H9 (cell line): ENCODE results near the gene KAT7. TPM values are rescaled to one million over a fixed set of nuclear protein-coding genes. Genes with fewer than 3 reads are reported as not detected.

Experiments used
- DNase-seq: peaks from one replicate; pipeline ENCODE4 v3.0.0-alpha.2; 2017
- H2AFZ ChIP-seq: one replicate; pipeline ENCODE4 v1.6.1; 2013; ENCODE audit warnings: mild to moderate bottlenecking, low read length, control low read depth, moderate library complexity
- H2AK5ac ChIP-seq: 2 replicates; pipeline ENCODE4 v1.6.1; 2013; ENCODE audit warnings: low read length, control low read depth, mixed read lengths; ENCODE audit not compliant: insufficient read length
- H2BK120ac ChIP-seq: one replicate; pipeline ENCODE4 v1.6.1; 2013; ENCODE audit warnings: low read depth, mild to moderate bottlenecking, low read length, control low read depth, inconsistent platforms; ENCODE audit not compliant: poor library complexity, severe bottlenecking
- H2BK12ac ChIP-seq: 2 replicates; pipeline ENCODE4 v1.6.1; 2013; ENCODE audit warnings: low read length, control low read depth, mixed read lengths, low read depth; ENCODE audit not compliant: insufficient read length
- H2BK15ac ChIP-seq: 2 replicates; pipeline ENCODE4 v1.6.1; 2013; ENCODE audit warnings: low read depth, low read length, control low read depth
- H2BK20ac ChIP-seq: one replicate; pipeline ENCODE4 v1.6.1; 2013; ENCODE audit warnings: low read depth, mild to moderate bottlenecking, low read length, control low read depth, inconsistent platforms; ENCODE audit not compliant: poor library complexity, severe bottlenecking
- H2BK5ac ChIP-seq: 2 replicates; pipeline ENCODE4 v1.6.1; 2013; ENCODE audit warnings: low read length, control low read depth, mixed read lengths; ENCODE audit not compliant: insufficient read length
- H3K14ac ChIP-seq: 2 replicates; pipeline ENCODE4 v1.6.1; 2013; ENCODE audit warnings: low read length, control low read depth; ENCODE audit not compliant: insufficient read depth
- H3K18ac ChIP-seq: 2 replicates; pipeline ENCODE4 v1.6.1; 2013; ENCODE audit warnings: low read depth, mild to moderate bottlenecking, mixed read lengths, low read length, control low read depth; ENCODE audit not compliant: insufficient read length
- H3K23ac ChIP-seq: 2 replicates; pipeline ENCODE4 v1.6.1; 2013; ENCODE audit warnings: low read length, control low read depth, mixed read lengths, low read depth; ENCODE audit not compliant: insufficient read length
- H3K23me2 ChIP-seq: 2 replicates; pipeline ENCODE4 v1.6.1; 2013; ENCODE audit warnings: low read depth, mild to moderate bottlenecking, mixed read lengths, low read length, control low read depth; ENCODE audit not compliant: insufficient read length, poor library complexity, severe bottlenecking
- H3K27ac ChIP-seq: 2 replicates; pipeline ENCODE4 v1.5.1; 2013; ENCODE audit warnings: low read length, control low read depth, mixed read lengths, low read depth; ENCODE audit not compliant: insufficient read length
- H3K27me3 ChIP-seq: 2 replicates; pipeline ENCODE4 v1.6.1; 2013; ENCODE audit warnings: low read length, control low read depth, inconsistent platforms; ENCODE audit not compliant: insufficient read depth
- H3K4ac ChIP-seq: 2 replicates; pipeline ENCODE4 v1.6.1; 2013; ENCODE audit warnings: low read depth, mild to moderate bottlenecking, control low read depth, inconsistent platforms, low read length, moderate library complexity
- H3K4me1 ChIP-seq: 2 replicates; pipeline ENCODE4 v1.6.1; 2013; ENCODE audit warnings: low read length, control low read depth, inconsistent platforms; ENCODE audit not compliant: insufficient read depth
- H3K4me2 ChIP-seq: 2 replicates; pipeline ENCODE4 v1.6.1; 2013; ENCODE audit warnings: low read length, control low read depth, mixed read lengths; ENCODE audit not compliant: insufficient read length, insufficient read depth
- H3K56ac ChIP-seq: 2 replicates; pipeline ENCODE4 v1.6.1; 2013; ENCODE audit warnings: low read depth, mild to moderate bottlenecking, mixed read lengths, low read length, control low read depth; ENCODE audit not compliant: insufficient read length
- H3K79me1 ChIP-seq: 2 replicates; pipeline ENCODE4 v1.6.1; 2013; ENCODE audit warnings: low read depth, mild to moderate bottlenecking, moderate library complexity, low read length, control low read depth, inconsistent platforms; ENCODE audit not compliant: insufficient read depth, poor library complexity, severe bottlenecking
- H3K79me2 ChIP-seq: 2 replicates; pipeline ENCODE4 v1.6.1; 2013; ENCODE audit warnings: low read length, control low read depth, inconsistent platforms; ENCODE audit not compliant: insufficient read depth
- H3K9ac ChIP-seq: 2 replicates; pipeline ENCODE4 v1.6.1; 2013; ENCODE audit warnings: low read length, control low read depth, mixed read lengths; ENCODE audit not compliant: insufficient read length; ENCODE audit errors: extremely low read depth
- H3K9me3 ChIP-seq: one replicate; pipeline ENCODE4 v1.6.1; 2013; ENCODE audit warnings: low read depth, low read length, inconsistent platforms; ENCODE audit not compliant: control insufficient read depth
- H3T11ph ChIP-seq: one replicate; pipeline ENCODE4 v1.6.1; 2013; ENCODE audit warnings: mild to moderate bottlenecking, low read length, control low read depth, inconsistent platforms
- H4K20me1 ChIP-seq: one replicate; pipeline ENCODE4 v1.6.1; 2013; ENCODE audit not compliant: control insufficient read depth, insufficient read length, insufficient read depth
- H4K5ac ChIP-seq: 2 replicates; pipeline ENCODE4 v1.6.1; 2013; ENCODE audit warnings: low read depth, mild to moderate bottlenecking, mixed read lengths, low read length, control low read depth; ENCODE audit not compliant: insufficient read length
- H4K8ac ChIP-seq: replicated peaks from 2 replicates; pipeline ENCODE4 v1.6.1; 2013; ENCODE audit warnings: low read length, control low read depth, mixed read lengths, low read depth; ENCODE audit not compliant: insufficient read length
- H4K91ac ChIP-seq: 2 replicates; pipeline ENCODE4 v1.6.1; 2013; ENCODE audit warnings: low read depth, mild to moderate bottlenecking, moderate library complexity, mixed read lengths, low read length, control low read depth; ENCODE audit not compliant: insufficient read length
- H3K27ac Mint-ChIP-seq, 3 experiments: 2 replicates in 2 of 3; 3 replicates in 1 of 3; pipeline ENCODE4 v1.8.0; 2020 to 2021; ENCODE audit warnings: mixed read lengths in 3 of 3, mild to moderate bottlenecking in 1 of 3, moderate library complexity in 1 of 3
- H3K27me3 Mint-ChIP-seq: 2 replicates; pipeline ENCODE4 v1.8.0; 2021; ENCODE audit warnings: low read depth, mild to moderate bottlenecking, moderate library complexity, mixed read lengths
- H3K36me3 Mint-ChIP-seq, 3 experiments: 2 replicates in 2 of 3; 3 replicates in 1 of 3; pipeline ENCODE4 v1.8.0; 2020 to 2021; ENCODE audit warnings: low read depth in 3 of 3, mixed read lengths in 3 of 3; ENCODE audit not compliant: insufficient read depth in 1 of 3
- H3K4me1 Mint-ChIP-seq, 2 experiments: 2 replicates each; pipeline ENCODE4 v1.8.0; 2020; ENCODE audit warnings: mixed read lengths in 2 of 2
- H3K4me3 Mint-ChIP-seq, 2 experiments: 2 replicates in 1 of 2; 3 replicates in 1 of 2; pipeline ENCODE4 v1.8.0; 2020 to 2021; ENCODE audit warnings: mild to moderate bottlenecking in 2 of 2, mixed read lengths in 2 of 2, moderate library complexity in 1 of 2
- H3K9me3 Mint-ChIP-seq, 2 experiments: 2 replicates in 1 of 2; 3 replicates in 1 of 2; pipeline ENCODE4 v1.8.0; 2020; ENCODE audit warnings: mild to moderate bottlenecking in 2 of 2, mixed read lengths in 2 of 2, moderate library complexity in 1 of 2
- WGBS: extraction: QIAGEN DNeasy Blood & Tissue Kit; methylation state at CpG from one replicate; pipeline ENCODE4 v1.1.7; 2013; ENCODE audit warnings: missing lambda C conversion rate, low lambda C conversion rate, mixed read lengths; ENCODE audit not compliant: insufficient read length; ENCODE audit errors: extremely low coverage; 5-methylcytosine and 5-hydroxymethylcytosine counted together
- total RNA-seq: library from RNA; stranded (reverse); gene quantifications from 2 replicates; pipeline ENCODE4 v1.2.1, GENCODE V29; 2021
- TF ChIP-seq, protein P1 (sequence below): fragments of 200-600 bp; sonication (generic); conservative IDR thresholded peaks from 3 replicates; pipeline ENCODE4 v1.8.0; 2021; ENCODE audit warnings: antibody characterized with exemption, mild to moderate bottlenecking

Gene KAT7
- total RNA-seq, 1 experiment from 2014 or later = 93.1 TPM

- Histone ChIP-seq H2AFZ (no peak overlapping the region), H3K4ac (no peak overlapping the region), H4K20me1 (no peaks in the 10 kb centered on the region), H3K14ac (no peak overlapping the region), H3K4me2 (no peak overlapping the region), H3K9ac (no peak overlapping the region), H2BK5ac (no peak overlapping the region), H4K91ac (no peak overlapping the region), H3K56ac (no peak overlapping the region), H4K8ac (no peak overlapping the region), H3K9me3 (no peaks in the 10 kb centered on the region), H2BK15ac (no peak overlapping the region), H3K27ac (no peak overlapping the region), H3K27me3 (no peaks in the 10 kb centered on the region), H3T11ph (no peak overlapping the region), H2BK12ac (no peak overlapping the region), H3K18ac (no peak overlapping the region), H4K5ac (no peak overlapping the region), H3K23me2 (no peaks in the 10 kb centered on the region), H3K79me1 (peaks cover under 1% of the 10 kb centered on the region), H2AK5ac (no peak overlapping the region), H3K79me2 (peaks cover 17% of the 10 kb centered on the region; the same call in 1 of the 2 replicates), H2BK120ac (no peak overlapping the region), H3K23ac (no peak overlapping the region), H2BK20ac (no peak overlapping the region), H3K4me1 (no peaks in the 10 kb centered on the region)
- H3K36me3 Mint-ChIP-seq = peaks cover 41 to 88% (median 84%) of the 10 kb centered on the region in 3 experiments
- H3K27ac Mint-ChIP-seq = no peak overlapping the region
- H3K4me3 Mint-ChIP-seq = no peak overlapping the region
- TF ChIP-seq, protein P1, sequence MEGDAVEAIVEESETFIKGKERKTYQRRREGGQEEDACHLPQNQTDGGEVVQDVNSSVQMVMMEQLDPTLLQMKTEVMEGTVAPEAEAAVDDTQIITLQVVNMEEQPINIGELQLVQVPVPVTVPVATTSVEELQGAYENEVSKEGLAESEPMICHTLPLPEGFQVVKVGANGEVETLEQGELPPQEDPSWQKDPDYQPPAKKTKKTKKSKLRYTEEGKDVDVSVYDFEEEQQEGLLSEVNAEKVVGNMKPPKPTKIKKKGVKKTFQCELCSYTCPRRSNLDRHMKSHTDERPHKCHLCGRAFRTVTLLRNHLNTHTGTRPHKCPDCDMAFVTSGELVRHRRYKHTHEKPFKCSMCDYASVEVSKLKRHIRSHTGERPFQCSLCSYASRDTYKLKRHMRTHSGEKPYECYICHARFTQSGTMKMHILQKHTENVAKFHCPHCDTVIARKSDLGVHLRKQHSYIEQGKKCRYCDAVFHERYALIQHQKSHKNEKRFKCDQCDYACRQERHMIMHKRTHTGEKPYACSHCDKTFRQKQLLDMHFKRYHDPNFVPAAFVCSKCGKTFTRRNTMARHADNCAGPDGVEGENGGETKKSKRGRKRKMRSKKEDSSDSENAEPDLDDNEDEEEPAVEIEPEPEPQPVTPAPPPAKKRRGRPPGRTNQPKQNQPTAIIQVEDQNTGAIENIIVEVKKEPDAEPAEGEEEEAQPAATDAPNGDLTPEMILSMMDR = no peak
- WGBS = no CpG with 5 or more reads among the region's 5 CpGs
- no peak for DNase-seq
- no peaks in the 10 kb centered on the region for H3K4me1 Mint-ChIP-seq
- no peaks in the 10 kb centered on the region for H3K9me3 Mint-ChIP-seq
- no peaks in the 10 kb centered on the region for H3K27me3 Mint-ChIP-seq
Measured at GRCh38 chr17:49795372-49795771, 6.9 kb downstream of the KAT7 start.
